ENCODE measurements around the gene ENPP1. TPM values are rescaled to one million over a fixed set of nuclear protein-coding genes. Genes with fewer than 3 reads are reported as not detected.

Gene ENPP1
- total RNA-seq, 2 experiments from 2014 or later, result 0.08 TPM

- H3K36me3 ChIP-seq (ENCODE audit: insufficient read depth, low read length), result no peaks in the 10 kb centered on the region
- H3K4me1 ChIP-seq (ENCODE audit: insufficient read depth, low read length), result no peaks in the 10 kb centered on the region
- peaks cover 0 to 5% of the 10 kb centered on the region in 2 experiments for H3K27me3 ChIP-seq (ENCODE audit: control insufficient read depth in 1 of 2, insufficient read depth in 2 of 2, low read length in 2 of 2)
- no peak for TF ChIP-seq CTCF (IDR thresholded peaks at IDR 0.05)
- H3K27ac ChIP-seq (ENCODE audit: low read depth in 1 of 2, low read length in 2 of 2), result no peak overlapping the region
- DNase-seq, result no peak
- Mint-ChIP-seq H3K36me3 (ENCODE audit: low read depth) (no peaks in the 10 kb centered on the region), H3K27ac (no peak overlapping the region), H3K4me1 (ENCODE audit: low read depth) (no peaks in the 10 kb centered on the region), H3K9me3 (no peaks in the 10 kb centered on the region), H3K4me3 (no peak overlapping the region), H3K27me3 (peaks cover 32% of the 10 kb centered on the region)
- CTCF ChIA-PET, result no interaction called here
- no peak for ATAC-seq (ENCODE audit: poor library complexity)
- H3K9me3 ChIP-seq (ENCODE audit: control insufficient read depth in 1 of 2, insufficient read depth in 1 of 2, low read length in 2 of 2), result peaks cover 0 to 5% of the 10 kb centered on the region in 2 experiments
- intact Hi-C loops (cut with DNase I, micrococcal nuclease), result no loop called here
- POLR2A ChIA-PET, result interaction anchor here (0.7 kb wide), 1 partner anchor 866 kb away, joined by 3 read pairs; no protein-coding TSS in a partner anchor
- no peak overlapping the region for H3K4me3 ChIP-seq (ENCODE audit: low read length)
Measured at GRCh38 chr6:131931063-131931750, 123.4 kb downstream of the ENPP1 start.

GRCh38 chr6:131936156-131936555 lies 128.3 kb downstream of the ENPP1 start:
- TF ChIP-seq CTCF (IDR thresholded peaks at IDR 0.05), result no peak
- Mint-ChIP-seq H3K27ac (no peak overlapping the region), H3K27me3 (peaks cover 32% of the 10 kb centered on the region), H3K9me3 (no peaks in the 10 kb centered on the region), H3K4me3 (no peak overlapping the region), H3K4me1 (ENCODE audit: low read depth) (no peaks in the 10 kb centered on the region), H3K36me3 (ENCODE audit: low read depth) (no peaks in the 10 kb centered on the region)
- H3K4me3 ChIP-seq (ENCODE audit: low read length), result no peak overlapping the region
- H3K9me3 ChIP-seq (ENCODE audit: control insufficient read depth in 1 of 2, insufficient read depth in 1 of 2, low read length in 2 of 2), result no peaks in the 10 kb centered on the region
- ATAC-seq (ENCODE audit: poor library complexity) (no peak), DNase-seq (no peak)
- H3K27ac ChIP-seq (ENCODE audit: low read depth in 1 of 2, low read length in 2 of 2), result no peak overlapping the region
- ChIA-PET CTCF (no interaction called here), POLR2A (no interaction called here)
- peaks cover 0 to 3% of the 10 kb centered on the region in 2 experiments for H3K27me3 ChIP-seq (ENCODE audit: control insufficient read depth in 1 of 2, insufficient read depth in 2 of 2, low read length in 2 of 2)
- H3K4me1 ChIP-seq (ENCODE audit: insufficient read depth, low read length), result no peaks in the 10 kb centered on the region
- intact Hi-C loops (cut with DNase I, micrococcal nuclease), result no loop called here
- H3K36me3 ChIP-seq (ENCODE audit: insufficient read depth, low read length), result no peaks in the 10 kb centered on the region

GRCh38 chr6:131937226-131937625 lies 129.4 kb downstream of the ENPP1 start:
- peaks cover 25% of the 10 kb centered on the region for H3K27me3 Mint-ChIP-seq
- ATAC-seq (ENCODE audit: poor library complexity), result no peak
- ChIA-PET CTCF (no interaction called here), POLR2A (no interaction called here)
- H3K27ac Mint-ChIP-seq, result no peak overlapping the region
- H3K27ac ChIP-seq (ENCODE audit: low read depth in 1 of 2, low read length in 2 of 2), result no peak overlapping the region
- H3K36me3 Mint-ChIP-seq (ENCODE audit: low read depth), result no peaks in the 10 kb centered on the region
- no peaks in the 10 kb centered on the region for H3K27me3 ChIP-seq (ENCODE audit: control insufficient read depth in 1 of 2, insufficient read depth in 2 of 2, low read length in 2 of 2)
- H3K4me1 ChIP-seq (ENCODE audit: insufficient read depth, low read length), result no peaks in the 10 kb centered on the region
- H3K4me3 ChIP-seq (ENCODE audit: low read length), result no peak overlapping the region
- no peaks in the 10 kb centered on the region for H3K4me1 Mint-ChIP-seq (ENCODE audit: low read depth)
- intact Hi-C loops (cut with DNase I, micrococcal nuclease), result no loop called here
- H3K9me3 ChIP-seq (ENCODE audit: control insufficient read depth in 1 of 2, insufficient read depth in 1 of 2, low read length in 2 of 2), result no peaks in the 10 kb centered on the region
- DNase-seq, result no peak
- no peak overlapping the region for H3K4me3 Mint-ChIP-seq
- H3K36me3 ChIP-seq (ENCODE audit: insufficient read depth, low read length), result no peaks in the 10 kb centered on the region
- no peaks in the 10 kb centered on the region for H3K9me3 Mint-ChIP-seq
- TF ChIP-seq CTCF (IDR thresholded peaks at IDR 0.05), result no peak

Data from CD4-positive, alpha-beta T cell (primary cell).